Erythroblast (primary cell): Measurements from ENCODE around the gene TMEM198.

Experiments
- DNase-seq, 2 experiments: peaks; one replicate each; lab custom pipeline; 2025; lab: John Stamatoyannopoulos, UW
- GATA1 ChIP-seq: IDR thresholded peaks from 2 replicates; pipeline ENCODE4 v1.6.1; 2011; ENCODE audit warnings: low read depth, mild to moderate bottlenecking, control low read depth, low read length, moderate library complexity
- POLR2A ChIP-seq: IDR thresholded peaks from 2 replicates; pipeline ENCODE4 v1.6.1; 2011; ENCODE audit warnings: mild to moderate bottlenecking, low read length

Gene TMEM198

DNA sequence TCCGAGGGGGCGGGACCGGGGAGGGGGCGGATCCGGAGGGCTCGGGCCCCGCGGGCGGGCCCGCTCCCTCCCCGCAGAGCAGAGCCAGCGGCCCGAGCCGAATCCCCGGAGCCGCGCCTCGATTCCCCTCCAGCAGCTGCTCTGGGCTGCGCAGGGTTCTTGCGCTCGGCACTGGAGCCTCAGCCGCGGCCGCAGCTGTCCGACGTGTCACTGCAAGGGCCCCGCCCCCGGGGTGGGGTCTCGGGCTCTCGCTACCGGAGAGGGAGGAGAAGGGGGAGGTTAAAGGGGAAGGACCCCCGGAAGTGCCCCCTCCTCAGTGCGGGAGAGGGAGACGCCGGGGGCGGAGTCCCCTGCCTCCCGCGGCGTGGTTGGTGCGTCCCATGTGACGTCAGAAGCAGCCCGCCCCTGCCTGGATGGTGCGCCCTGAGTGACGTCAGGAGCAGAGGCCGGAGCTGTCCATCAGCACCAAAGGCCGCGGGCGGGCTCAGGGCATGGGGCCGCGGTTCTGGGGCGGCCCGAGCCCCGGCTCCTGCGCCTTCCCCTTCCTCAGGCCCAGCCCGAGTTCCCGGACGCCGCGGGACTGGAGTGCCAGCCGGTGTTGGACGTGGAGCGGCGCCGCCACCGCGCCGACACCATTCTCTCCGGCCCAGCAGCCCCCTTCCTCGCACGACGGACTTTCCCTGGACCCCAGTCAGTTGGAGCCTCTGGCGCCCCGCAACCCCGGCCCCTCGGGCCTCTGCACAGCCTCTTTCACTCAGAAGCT lies at the start of gene TMEM198, which contains the start of gene CHPF:
Gene TMEM198 (plus strand): TSS at position 433 of the 763 bp plus-strand sequence. CDS start 700 bp downstream, outside the sequence.
Gene CHPF (minus strand): TSS at position 214 of the 763 bp plus-strand sequence. CDS start 271 bp downstream, outside the sequence.
- DNase-seq = peak; percentile 93 to 94
- TF ChIP-seq GATA1 = no peak
- no peak for TF ChIP-seq POLR2A

DNA sequence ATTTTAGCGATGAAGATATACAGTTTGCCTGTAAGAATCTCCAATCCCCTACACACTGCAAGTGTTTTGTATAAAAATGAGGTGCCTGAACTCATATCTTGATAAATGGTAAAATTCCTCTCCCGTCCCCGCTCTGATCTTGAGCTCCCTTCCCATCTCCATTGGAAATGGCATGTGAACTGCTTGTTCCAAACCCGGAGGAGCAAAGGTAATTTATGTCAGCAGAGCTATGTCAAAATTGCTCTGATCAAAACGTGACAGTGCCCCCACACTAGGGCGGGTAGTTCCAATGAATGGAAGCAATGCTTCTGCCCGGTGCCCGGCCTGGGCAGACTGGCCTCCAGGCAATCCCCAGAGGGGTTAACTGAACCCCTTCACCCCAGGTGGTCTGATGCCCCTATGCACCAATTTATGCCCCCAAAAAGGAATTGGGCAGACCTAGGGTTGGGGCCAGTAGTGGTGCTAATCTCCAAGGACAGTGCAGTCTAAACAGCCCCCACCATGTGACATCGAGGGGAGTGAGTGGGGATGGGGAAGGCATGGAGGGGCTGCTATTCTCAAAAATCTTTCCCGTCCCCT lies 48.8 kb upstream of the TMEM198 start:
- no peak for DNase-seq
- TF ChIP-seq POLR2A (no peak), GATA1 (no peak)

DNA sequence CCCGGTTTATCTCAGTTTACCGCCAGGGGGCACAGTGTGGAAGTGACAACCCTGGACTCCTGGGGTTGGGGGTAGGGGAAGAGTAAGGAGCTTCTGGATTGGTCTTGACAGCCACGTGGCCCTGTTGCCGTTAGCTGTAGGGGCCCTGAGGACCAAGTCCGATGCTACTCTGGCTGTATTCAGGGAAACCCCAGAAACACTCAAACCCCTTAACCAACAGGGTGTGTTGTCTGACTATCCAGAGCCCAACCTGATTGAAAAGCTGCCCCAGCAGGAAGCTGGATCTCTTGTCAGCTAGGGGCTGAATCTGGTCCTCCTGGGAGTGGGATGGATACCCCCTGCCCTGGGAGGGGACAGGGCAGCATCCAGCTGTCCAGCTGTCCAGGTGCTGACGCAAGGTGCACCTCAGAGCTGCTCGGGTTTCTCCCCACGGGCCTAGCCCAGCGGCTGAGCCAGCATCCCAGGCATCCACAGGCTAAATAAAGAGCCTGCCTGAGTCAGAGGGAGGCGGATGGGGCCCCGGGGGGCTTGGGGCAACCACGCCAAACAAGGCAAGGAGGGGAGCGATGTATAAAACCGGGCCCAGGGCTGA lies 48.2 kb upstream of the TMEM198 start:
- TF ChIP-seq GATA1 = no peak
- TF ChIP-seq POLR2A = no peak
- DNase-seq = peak; percentile 78 to 79

- DNase-seq = no peak
Observed at GRCh38 chr2:219496247-219496824, 47.5 kb upstream of the TMEM198 start.

GRCh38 chr2:219496825-219497494 lies 46.9 kb upstream of the TMEM198 start:
- TF ChIP-seq POLR2A = no peak
- DNase-seq = peak; percentile 48 to 49

More at GRCh38 chr2:219496247-219496824, 47.5 kb upstream of the TMEM198 start:
- no peak for TF ChIP-seq POLR2A
- TF ChIP-seq GATA1 = no peak

DNA sequence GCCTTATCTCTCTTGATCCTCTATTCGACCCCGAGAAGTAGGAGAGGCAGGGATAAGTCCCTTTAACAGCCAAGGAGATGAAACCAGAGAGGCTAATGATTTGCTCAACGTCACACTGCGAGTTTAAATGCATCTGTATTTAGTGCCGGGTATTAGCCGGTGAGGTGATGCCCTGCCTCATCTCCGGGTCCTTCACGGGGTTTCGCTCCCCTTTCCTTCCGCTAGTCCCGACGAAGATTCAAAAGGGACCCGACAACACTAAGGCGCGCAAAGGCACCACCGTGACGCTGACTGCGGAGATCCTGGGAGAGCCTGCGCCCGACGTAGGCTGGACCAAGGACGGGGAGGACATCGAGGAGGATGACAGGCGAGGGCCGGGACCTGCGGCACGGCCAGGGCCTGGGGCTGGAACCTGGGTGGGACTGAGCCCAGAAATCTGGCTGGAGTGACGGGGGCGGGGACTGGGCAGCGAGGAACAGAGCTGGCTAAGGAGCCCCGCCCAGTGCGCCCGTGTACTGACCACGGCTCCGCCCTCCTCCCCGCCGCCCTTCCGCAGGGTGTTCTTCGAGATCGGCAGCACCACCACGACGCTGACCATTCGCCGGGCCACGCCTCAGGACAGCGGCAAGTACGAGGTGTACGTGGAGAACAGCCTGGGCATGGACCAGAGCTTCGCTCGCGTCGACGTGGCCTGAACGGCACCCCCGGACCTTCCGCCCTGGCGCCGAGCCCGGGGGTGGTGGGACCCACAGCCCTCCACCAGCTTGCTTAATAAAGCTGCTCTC lies 46.1 kb upstream of the TMEM198 start:
- peak; percentile 75 to 78 for DNase-seq
- no peak for TF ChIP-seq GATA1
- no peak for TF ChIP-seq POLR2A

- peak; percentile 97 for DNase-seq
- TF ChIP-seq GATA1 = no peak
- peak; percentile 66 for TF ChIP-seq POLR2A
Observed at GRCh38 chr2:219498280-219499057, 45.4 kb upstream of the TMEM198 start, which contains the start of gene GMPPA. TSS of gene GMPPA (plus strand) at chr2:219498891. CDS start at chr2:219499976, 1,085 bp downstream.

- no peak for TF ChIP-seq GATA1
- peak; percentile 12 for TF ChIP-seq POLR2A
- no peak for DNase-seq
Observed at GRCh38 chr2:219499058-219499307, 44.8 kb upstream of the TMEM198 start.

DNA sequence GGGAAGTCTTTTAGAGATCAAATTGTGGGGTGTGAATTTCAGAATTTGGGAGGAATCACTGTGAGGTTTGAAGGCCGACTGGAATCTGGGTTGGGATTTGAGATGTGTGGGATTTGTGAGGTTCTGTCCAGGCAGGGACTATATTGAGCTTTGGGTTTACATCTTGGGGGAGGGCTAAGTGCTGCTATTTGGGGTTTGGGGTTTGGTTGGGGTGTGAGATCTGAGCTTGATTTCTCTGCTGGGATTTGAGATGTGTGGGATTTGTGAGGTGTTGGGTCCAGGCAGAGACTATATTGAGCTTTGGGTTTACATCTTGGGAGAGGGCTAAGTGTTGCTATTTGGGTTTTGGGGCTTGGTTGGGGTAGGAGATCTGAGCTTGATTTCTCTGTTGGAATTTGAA lies 44.3 kb upstream of the TMEM198 start:
- TF ChIP-seq POLR2A = no peak
- TF ChIP-seq GATA1 = no peak
- no peak for DNase-seq

- peak in 1 of 2 experiments; percentile 18 for DNase-seq
- no peak for TF ChIP-seq GATA1
- TF ChIP-seq POLR2A = no peak
Observed at GRCh38 chr2:219500135-219500534, 43.7 kb upstream of the TMEM198 start.

DNA sequence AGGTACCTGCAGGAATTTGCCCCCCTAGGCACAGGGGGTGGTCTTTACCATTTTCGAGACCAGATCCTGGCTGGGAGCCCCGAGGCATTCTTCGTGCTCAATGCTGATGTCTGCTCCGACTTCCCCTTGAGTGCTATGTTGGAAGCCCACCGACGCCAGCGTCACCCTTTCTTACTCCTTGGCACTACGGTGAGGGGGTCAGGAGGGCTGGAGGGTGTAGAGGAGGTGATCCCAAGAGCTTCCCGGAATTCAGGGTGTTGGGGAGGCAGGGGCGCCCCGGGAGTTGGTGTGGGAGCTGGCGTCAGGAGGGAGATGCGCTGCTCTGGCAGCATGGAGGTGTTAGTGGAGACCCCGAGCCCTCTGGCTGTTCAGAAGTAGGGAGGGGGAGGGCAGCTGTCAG lies 42.0 kb upstream of the TMEM198 start:
- TF ChIP-seq GATA1 (no peak), POLR2A (no peak)
- DNase-seq = no peak

- TF ChIP-seq POLR2A (no peak), GATA1 (no peak)
- no peak for DNase-seq
Observed at GRCh38 chr2:219502618-219503017, 41.2 kb upstream of the TMEM198 start.

DNA sequence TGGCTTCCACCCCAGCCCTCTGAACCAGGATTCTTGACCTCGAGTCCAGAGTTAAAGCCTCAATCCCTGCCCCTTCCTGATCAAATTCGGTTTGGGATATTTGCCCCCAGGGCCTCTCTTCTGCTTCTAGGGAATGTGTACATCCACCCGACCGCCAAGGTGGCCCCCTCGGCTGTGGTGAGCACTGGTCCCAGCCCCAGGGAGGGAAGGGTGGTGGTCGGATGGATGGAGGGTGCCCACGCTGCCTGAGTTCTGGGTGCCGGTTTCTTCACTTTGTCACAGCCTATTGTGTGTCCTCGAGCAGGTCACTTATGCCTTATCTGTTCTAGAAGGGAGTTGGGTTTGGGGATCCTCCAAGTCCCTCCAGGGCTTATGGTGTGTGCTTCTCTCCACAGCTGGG lies 38.2 kb upstream of the TMEM198 start:
- TF ChIP-seq GATA1 (no peak), POLR2A (no peak)
- DNase-seq = no peak
